HG02623 (cell line): Measurements from ENCODE around the gene SYNE2.
"Not testable (repeated sequence)": the region's sequence is repeated elsewhere in the genome, so short reads cannot be mapped to it uniquely, and the experiment has no call there.

Experiments
- ATAC-seq: cut with Tn5 transposase; IDR thresholded peaks from one replicate; pipeline ENCODE4 v1.9.1; 2021; ENCODE audit warnings: moderate library complexity; ENCODE audit not compliant: unreplicated experiment

The SYNE2 gene

GRCh38 chr14:64186231-64187129 is 333.7 kb downstream of the SYNE2 start:
- ATAC-seq = no peak

- ATAC-seq = no peak
Measured at GRCh38 chr14:64187331-64187730, 334.5 kb downstream of the SYNE2 start.

- no peak for ATAC-seq
Measured at GRCh38 chr14:64190974-64191502, 338.2 kb downstream of the SYNE2 start.

GRCh38 chr14:64191756-64192155 is 339.0 kb downstream of the SYNE2 start:
- ATAC-seq = no peak

- ATAC-seq = no peak
Measured at GRCh38 chr14:64193821-64194220, 341.0 kb downstream of the SYNE2 start.

- no peak for ATAC-seq
Measured at GRCh38 chr14:64194404-64194803, 341.6 kb downstream of the SYNE2 start.

- peak; percentile 52 for ATAC-seq
Measured at GRCh38 chr14:64195199-64195598, 342.4 kb downstream of the SYNE2 start.

GRCh38 chr14:64196056-64196455 is 343.3 kb downstream of the SYNE2 start:
- ATAC-seq = no peak

- ATAC-seq = no peak
Measured at GRCh38 chr14:64196814-64197411, 344.1 kb downstream of the SYNE2 start.

GRCh38 chr14:64197996-64198395 is 345.2 kb downstream of the SYNE2 start:
- no peak for ATAC-seq

- no peak for ATAC-seq
Measured at GRCh38 chr14:64198486-64198885, 345.7 kb downstream of the SYNE2 start.

- ATAC-seq = no peak
Measured at GRCh38 chr14:64200170-64200569, 347.4 kb downstream of the SYNE2 start.

GRCh38 chr14:64201296-64201695 is 348.5 kb downstream of the SYNE2 start:
- ATAC-seq = no peak

GRCh38 chr14:64201921-64202545 is 349.2 kb downstream of the SYNE2 start:
- no peak for ATAC-seq

- ATAC-seq = no peak
Measured at GRCh38 chr14:64202716-64203115, 349.9 kb downstream of the SYNE2 start.

GRCh38 chr14:64203366-64204006 is 350.7 kb downstream of the SYNE2 start:
- ATAC-seq = no peak

- ATAC-seq = no peak
Measured at GRCh38 chr14:64208261-64208660, 355.5 kb downstream of the SYNE2 start.

GRCh38 chr14:64208981-64209380 is 356.2 kb downstream of the SYNE2 start:
- ATAC-seq = no peak

- ATAC-seq = no peak
Measured at GRCh38 chr14:64209444-64210131, 356.8 kb downstream of the SYNE2 start.

- ATAC-seq = no peak
Measured at GRCh38 chr14:64210216-64210615, 357.4 kb downstream of the SYNE2 start.

- not testable (repeated sequence) for ATAC-seq
Measured at GRCh38 chr14:64210912-64211311, 358.1 kb downstream of the SYNE2 start.
